H1 (cell line): ENCODE measurements around the gene TEX54. TPM values are rescaled to one million over a fixed set of nuclear protein-coding genes. Genes with fewer than 3 reads are reported as not detected.

Experiments
- CBX5 ChIP-seq: fragments of 300-800, 300-1000 bp; sonication (generic); IDR thresholded peaks from 2 replicates; pipeline ENCODE4 v1.7.1; 2016; ENCODE audit warnings: antibody characterized with exemption, low read length, low read depth
- CHD1 ChIP-seq: IDR thresholded peaks from 2 replicates; pipeline ENCODE4 v1.6.1; 2012; ENCODE audit warnings: low read depth, low read length, improper control_type of control experiment
- CHD2 ChIP-seq: IDR thresholded peaks from 2 replicates; pipeline ENCODE4 v1.6.1; 2012; ENCODE audit warnings: low read length, improper control_type of control experiment
- CTBP2 ChIP-seq: IDR thresholded peaks from 2 replicates; pipeline ENCODE4 v1.7.0; 2011; ENCODE audit warnings: borderline replicate concordance, mild to moderate bottlenecking, moderate library complexity, mixed read lengths, low read length; ENCODE audit not compliant: insufficient read depth, insufficient read length
- PHF8 ChIP-seq: fragments of 200-600 bp; sonication (generic); conservative IDR thresholded peaks from 2 replicates; pipeline ENCODE4 v1.7.1; 2012; ENCODE audit warnings: low read depth, mild to moderate bottlenecking, inconsistent platforms, low read length, moderate library complexity
- RNF2 ChIP-seq: fragments of 200-900, 300-1000 bp; sonication (generic); IDR thresholded peaks from 2 replicates; pipeline ENCODE4 v1.7.1; 2016; ENCODE audit warnings: borderline replicate concordance, low read depth, mild to moderate bottlenecking, antibody characterized with exemption, low read length; ENCODE audit not compliant: poor library complexity, severe bottlenecking; ENCODE audit errors: missing control alignments
- SIN3A ChIP-seq, 2 experiments: IDR thresholded peaks in 1 of 2; conservative IDR thresholded peaks in 1 of 2; 2 replicates each; pipeline ENCODE4 v1.6.1; 2011 to 2012; ENCODE audit warnings: low read length in 2 of 2, improper control_type of control experiment in 1 of 2, low read depth in 1 of 2, mild to moderate bottlenecking in 1 of 2
- SP2 ChIP-seq: IDR thresholded peaks from 2 replicates; pipeline ENCODE4 v1.6.1; 2012; ENCODE audit warnings: mild to moderate bottlenecking, low read length, inconsistent platforms
- TAF7 ChIP-seq: optimal IDR thresholded peaks from 2 replicates; pipeline ENCODE3; 2011; ENCODE audit warnings: low read depth, mild to moderate bottlenecking, inconsistent platforms, low read length, moderate library complexity, borderline replicate concordance
- TBP ChIP-seq: IDR thresholded peaks from 2 replicates; pipeline ENCODE4 v1.6.1; 2011; ENCODE audit warnings: low read depth, low read length, improper control_type of control experiment
- polyA plus RNA-seq, 7 experiments: library from polyadenylated mRNA; depleted of rRNA in 3 of 7; stranded (reverse) in 5 of 7; unstranded in 2 of 7; fragments of >200 nt in 5 of 7; fragments of 200-250 nt in 2 of 7; gene quantifications; 1 replicate in 5 of 7; 2 replicates in 1 of 7; 4 replicates in 1 of 7; pipeline versions ENCODE4 v1.2.1 to v1.2.3, GENCODE V29; 2011 to 2013; ENCODE audit warnings: missing spikeins in 2 of 7, mixed read lengths in 2 of 7
- total RNA-seq: library from RNA; stranded (reverse); fragmentation: NEBNext Ultra II Directional; extraction: Animal tissue kit (Norgen Biotek cat#: 25700); gene quantifications from 2 replicates; pipeline ENCODE4 v1.2.1, GENCODE V29; 2021
- TF ChIP-seq, protein P1 (sequence below), 3 experiments: IDR thresholded peaks; 1 replicate in 2 of 3; 2 replicates in 1 of 3; pipeline versions ENCODE4 v1.5.1 to v1.6.1; 2011; ENCODE audit warnings: low read length in 3 of 3, mild to moderate bottlenecking in 3 of 3, inconsistent platforms in 2 of 3, low read depth in 1 of 3, moderate library complexity in 1 of 3; ENCODE audit not compliant: insufficient read depth in 1 of 3; ENCODE audit errors: control extremely low read depth in 1 of 3
- TF ChIP-seq, protein P2 (sequence below): IDR thresholded peaks from 2 replicates; pipeline ENCODE4 v1.6.1; 2012; ENCODE audit warnings: low read length, inconsistent platforms

Gene TEX54
- total and polyA plus RNA-seq, 2 of the 8 experiments (the other 6 are each of a cell fraction or from before 2014, with no cell fraction given): 1.2 TPM; not detected in 1

DNA sequence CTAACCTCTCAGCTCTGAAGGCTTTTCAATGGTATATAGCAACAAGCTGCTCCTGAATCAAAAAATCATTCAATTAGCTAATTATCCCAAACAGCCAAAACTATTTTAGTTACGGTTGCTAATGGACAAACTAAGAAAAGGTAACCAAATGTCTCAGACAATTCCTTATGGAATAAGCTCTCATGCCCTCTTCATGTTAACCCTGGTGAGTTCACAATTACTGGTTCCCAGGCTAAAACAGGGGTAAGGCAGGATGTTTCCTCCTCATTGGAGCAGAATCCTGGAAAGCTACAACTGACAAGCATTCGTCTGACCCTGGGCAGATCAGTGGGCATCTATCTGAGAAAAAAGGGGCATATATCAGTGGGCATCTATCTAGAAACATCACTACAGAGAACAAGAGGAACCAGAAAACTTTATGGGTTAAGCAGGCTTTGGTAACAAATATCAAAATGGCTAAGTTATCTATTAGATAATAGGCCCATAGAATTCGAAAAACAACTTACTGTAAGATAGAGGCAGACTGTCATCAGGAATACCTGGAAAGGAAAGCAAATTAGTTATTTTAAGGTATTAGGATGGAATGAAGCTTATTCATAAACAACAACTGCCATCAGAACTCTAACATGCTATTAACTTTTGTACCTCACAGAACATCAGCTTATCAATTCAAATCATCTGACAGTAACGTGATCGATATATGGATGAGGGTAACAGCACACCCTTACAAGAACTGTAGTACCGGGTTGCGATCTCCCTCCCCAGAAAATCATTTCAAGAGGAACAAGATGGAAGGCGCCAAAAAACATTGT is 21.6 kb upstream of the TEX54 start (continued):
- TF ChIP-seq TAF7 (peak; percentile 66), PHF8 (no peak), SIN3A (conservative IDR thresholded peaks at IDR 0.05 in 1 of 2, IDR thresholded peaks at IDR 0.05 in 1 of 2; ENCODE audit: low read depth in 1 of 2, low read length in 2 of 2) (no peak), SP2 (no peak), CHD2 (no peak), TBP (no peak), RNF2 (no peak), CTBP2 (no peak), CBX5 (no peak), CHD1 (no peak; the same call in 1 of the 2 replicates)
- TF ChIP-seq, protein P1, sequence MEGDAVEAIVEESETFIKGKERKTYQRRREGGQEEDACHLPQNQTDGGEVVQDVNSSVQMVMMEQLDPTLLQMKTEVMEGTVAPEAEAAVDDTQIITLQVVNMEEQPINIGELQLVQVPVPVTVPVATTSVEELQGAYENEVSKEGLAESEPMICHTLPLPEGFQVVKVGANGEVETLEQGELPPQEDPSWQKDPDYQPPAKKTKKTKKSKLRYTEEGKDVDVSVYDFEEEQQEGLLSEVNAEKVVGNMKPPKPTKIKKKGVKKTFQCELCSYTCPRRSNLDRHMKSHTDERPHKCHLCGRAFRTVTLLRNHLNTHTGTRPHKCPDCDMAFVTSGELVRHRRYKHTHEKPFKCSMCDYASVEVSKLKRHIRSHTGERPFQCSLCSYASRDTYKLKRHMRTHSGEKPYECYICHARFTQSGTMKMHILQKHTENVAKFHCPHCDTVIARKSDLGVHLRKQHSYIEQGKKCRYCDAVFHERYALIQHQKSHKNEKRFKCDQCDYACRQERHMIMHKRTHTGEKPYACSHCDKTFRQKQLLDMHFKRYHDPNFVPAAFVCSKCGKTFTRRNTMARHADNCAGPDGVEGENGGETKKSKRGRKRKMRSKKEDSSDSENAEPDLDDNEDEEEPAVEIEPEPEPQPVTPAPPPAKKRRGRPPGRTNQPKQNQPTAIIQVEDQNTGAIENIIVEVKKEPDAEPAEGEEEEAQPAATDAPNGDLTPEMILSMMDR (IDR thresholded peaks at IDR 0.05; ENCODE audit: control extremely low read depth in 1 of 3, insufficient read depth in 1 of 3, low read depth in 1 of 3, low read length in 3 of 3): no peak
- TF ChIP-seq, protein P2, sequence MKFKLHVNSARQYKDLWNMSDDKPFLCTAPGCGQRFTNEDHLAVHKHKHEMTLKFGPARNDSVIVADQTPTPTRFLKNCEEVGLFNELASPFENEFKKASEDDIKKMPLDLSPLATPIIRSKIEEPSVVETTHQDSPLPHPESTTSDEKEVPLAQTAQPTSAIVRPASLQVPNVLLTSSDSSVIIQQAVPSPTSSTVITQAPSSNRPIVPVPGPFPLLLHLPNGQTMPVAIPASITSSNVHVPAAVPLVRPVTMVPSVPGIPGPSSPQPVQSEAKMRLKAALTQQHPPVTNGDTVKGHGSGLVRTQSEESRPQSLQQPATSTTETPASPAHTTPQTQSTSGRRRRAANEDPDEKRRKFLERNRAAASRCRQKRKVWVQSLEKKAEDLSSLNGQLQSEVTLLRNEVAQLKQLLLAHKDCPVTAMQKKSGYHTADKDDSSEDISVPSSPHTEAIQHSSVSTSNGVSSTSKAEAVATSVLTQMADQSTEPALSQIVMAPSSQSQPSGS: no peak
